ENCODE measurements around the gene THEMIS2. TPM values are rescaled to one million over a fixed set of nuclear protein-coding genes. Genes with fewer than 3 reads are reported as not detected.
A peak's percentile ranks its signal among the peaks of the same experiment; 100 is the strongest.

THEMIS2 gene
- total and polyA plus RNA-seq, 10 of the 15 experiments (the other 5 are each of a cell fraction or from before 2014, with no cell fraction given): 9.1 to 114 (median 38.3) TPM

GRCh38 chr1:27878039-27878438 is 5.7 kb downstream of the THEMIS2 start (continued):
- TF ChIP-seq EED (IDR thresholded peaks at IDR 0.05; ENCODE audit: low read depth): 0 out of 2 replicates have a peak, but pooled peaks have one; percentile 28
- TF ChIP-seq SP1 (IDR thresholded peaks at IDR 0.05; ENCODE audit: low read depth, low read length): no peak
- TF ChIP-seq PAX5 (IDR thresholded peaks at IDR 0.05; ENCODE audit: borderline replicate concordance, low read depth, low read length): peak; percentile 37; the same call in 1 of the 2 replicates

- no peak for FAIRE-seq
Observed at GRCh38 chr1:27878787-27879335, 6.5 kb downstream of the THEMIS2 start.

More at GRCh38 chr1:27878787-27879335, 6.5 kb downstream of the THEMIS2 start:
- H3K27ac ChIP-seq (ENCODE audit: control insufficient read depth, insufficient read depth): no peak overlapping the region
- TF ChIP-seq TCF3 (IDR thresholded peaks at IDR 0.05; ENCODE audit: borderline replicate concordance, insufficient read depth, low read depth, low read length): no peak
- TF ChIP-seq RUNX3 (IDR thresholded peaks at IDR 0.05; ENCODE audit: low read length): no peak
- TF ChIP-seq NR2F1 (conservative IDR thresholded peaks at IDR 0.05): no peak
- TF ChIP-seq FOXK2 (IDR thresholded peaks at IDR 0.05): no peak
- TF ChIP-seq JUND (IDR thresholded peaks at IDR 0.05; ENCODE audit: low read depth, low read length): no peak
- TF ChIP-seq ZBED1 (IDR thresholded peaks at IDR 0.05; ENCODE audit: borderline replicate concordance): no peak
- TF ChIP-seq ZZZ3 (IDR thresholded peaks at IDR 0.05; ENCODE audit: control insufficient read depth, insufficient read length, low read depth): no peak
- no peak for TF ChIP-seq RAD51 (IDR thresholded peaks at IDR 0.05)
- no peak for TF ChIP-seq EP300 (IDR thresholded peaks at IDR 0.05; ENCODE audit: borderline replicate concordance in 1 of 2, control insufficient read depth in 1 of 2, low read depth in 2 of 2, low read length in 2 of 2)
- no peak for TF ChIP-seq EED (IDR thresholded peaks at IDR 0.05; ENCODE audit: low read depth)
- no peak for TF ChIP-seq ELK1 (IDR thresholded peaks at IDR 0.05; ENCODE audit: low read depth, low read length)
- TF ChIP-seq STAT3 (IDR thresholded peaks at IDR 0.05; ENCODE audit: low read depth, low read length): no peak
- no peak for TF ChIP-seq USF1 (IDR thresholded peaks at IDR 0.05; ENCODE audit: borderline replicate concordance, extremely low read length, insufficient read depth, low read depth, low read length)
- TF ChIP-seq ATF7 (IDR thresholded peaks at IDR 0.05; ENCODE audit: low read depth): no peak
- TF ChIP-seq MEF2B (IDR thresholded peaks at IDR 0.05; ENCODE audit: partially characterized antibody, poor library complexity, severe bottlenecking): no peak
- no peak for TF ChIP-seq ASH2L (IDR thresholded peaks at IDR 0.05; ENCODE audit: borderline replicate concordance, low read depth)
- no peak for TF ChIP-seq SUPT20H (IDR thresholded peaks at IDR 0.05; ENCODE audit: borderline replicate concordance, control insufficient read depth, low read depth, low read length)
- H3K4me1 ChIP-seq (ENCODE audit: control insufficient read depth, insufficient read depth, low read length): peaks cover 36% of the 10 kb centered on the region
- H4K20me1 ChIP-seq (ENCODE audit: control insufficient read depth, insufficient read depth): no peaks in the 10 kb centered on the region
- no peak overlapping the region for H3K9ac ChIP-seq (ENCODE audit: control insufficient read depth, insufficient read depth, low read length)
- ChIA-PET CTCF (no interaction called here), POLR2A (interaction anchor here (0.7 to 2.1 kb wide), 4 partner anchors 10 to 26 kb away, joined by 4 to 10 read pairs (median 8); no protein-coding TSS in a partner anchor), RAD21 (ENCODE audit: unreplicated experiment) (interaction anchor here (0.6 kb wide), 1 partner anchor 9 kb away, joined by 4 read pairs; no protein-coding TSS in a partner anchor), SMC1A (ENCODE audit: uncharacterized antibody, unreplicated experiment) (interaction anchor here (1.7 to 1.9 kb wide), 2 partner anchors 9 to 13 kb away, joined by 6 to 9 read pairs; no protein-coding TSS in a partner anchor)
- H3K79me2 ChIP-seq (ENCODE audit: control insufficient read depth, insufficient read depth, low read length): peaks cover 41% of the 10 kb centered on the region
- 80% methylated on average over 8 of the region's 8 CpGs for WGBS (ENCODE audit: insufficient coverage, insufficient replicate concordance, low lambda C conversion rate, missing lambda C conversion rate)
- intact Hi-C loops (cut with micrococcal nuclease; ENCODE audit: unreplicated experiment): loop anchor here (10.0 kb wide), 1 partner anchor 366 kb away; no protein-coding TSS in a partner anchor
- no peak overlapping the region for H3K4me2 ChIP-seq (ENCODE audit: control insufficient read depth, insufficient read depth)
- H3K36me3 ChIP-seq (ENCODE audit: control insufficient read depth in 2 of 2, insufficient read depth in 2 of 2, low read length in 1 of 2): peaks cover 8 to 27% of the 10 kb centered on the region in 2 experiments
- H2AFZ ChIP-seq (ENCODE audit: control insufficient read depth, low read depth, low read length): no peak overlapping the region
- H3K9me3 ChIP-seq (replicated peaks; ENCODE audit: control insufficient read depth, insufficient read depth, low read length): no peaks in the 10 kb centered on the region
- ATAC-seq (no peak), DNase-seq (ENCODE audit: low read depth, low spot score) (no peak)
- BruUV-seq (replicated peaks): no TSS peak
- no peaks in the 10 kb centered on the region for H3K27me3 ChIP-seq (replicated peaks in 1 of 2; ENCODE audit: control insufficient read depth in 2 of 2, insufficient read depth in 2 of 2, low read length in 1 of 2)
- in situ Hi-C loops (cut with MboI): no loop called here
- no peak overlapping the region for H3K4me3 ChIP-seq

Data from GM12878 (cell line).